WTC11 (cell line): ENCODE measurements around the gene ZNF639.

Experiments
- CBFB ChIP-seq: sonication (generic); formaldehyde crosslinking; IDR thresholded peaks from 2 replicates; pipeline ENCODE4 v1.8.1; 2022; ENCODE audit warnings: mild to moderate bottlenecking, low read depth, missing genetic modification reagents
- SP1 ChIP-seq: sonication (generic); formaldehyde crosslinking; conservative IDR thresholded peaks from 2 replicates; pipeline ENCODE4 v1.8.1; 2022; ENCODE audit warnings: missing genetic modification reagents
- ZBTB21 ChIP-seq: sonication (generic); formaldehyde crosslinking; IDR thresholded peaks from 2 replicates; pipeline ENCODE4 v1.8.1; 2023; ENCODE audit warnings: mild to moderate bottlenecking, missing genetic modification reagents, borderline replicate concordance
- ZNF138 ChIP-seq: sonication (generic); formaldehyde crosslinking; conservative IDR thresholded peaks from 2 replicates; pipeline ENCODE4 v1.8.1; 2022; ENCODE audit warnings: mild to moderate bottlenecking, moderate library complexity, missing genetic modification reagents
- TF ChIP-seq, protein P1 (sequence below): sonication (generic); formaldehyde crosslinking; IDR thresholded peaks from 2 replicates; pipeline ENCODE4 v1.8.0; 2022; ENCODE audit warnings: mild to moderate bottlenecking, missing genetic modification reagents
- TF ChIP-seq, protein P2 (sequence below): fragments of 200-600 bp; IDR thresholded peaks from 2 replicates; pipeline ENCODE4 v1.8.0; 2022; ENCODE audit warnings: antibody characterized with exemption
- TF ChIP-seq, protein P3 (sequence below): sonication (generic); formaldehyde crosslinking; IDR thresholded peaks from 2 replicates; pipeline ENCODE4 v1.8.1; 2022; ENCODE audit warnings: low read depth, mild to moderate bottlenecking, moderate library complexity, missing genetic modification reagents, borderline replicate concordance
- TF ChIP-seq, protein P4 (sequence below): sonication (generic); formaldehyde crosslinking; IDR thresholded peaks from 2 replicates; pipeline ENCODE4 v1.8.0; 2022; ENCODE audit warnings: mild to moderate bottlenecking, missing genetic modification reagents

DNA sequence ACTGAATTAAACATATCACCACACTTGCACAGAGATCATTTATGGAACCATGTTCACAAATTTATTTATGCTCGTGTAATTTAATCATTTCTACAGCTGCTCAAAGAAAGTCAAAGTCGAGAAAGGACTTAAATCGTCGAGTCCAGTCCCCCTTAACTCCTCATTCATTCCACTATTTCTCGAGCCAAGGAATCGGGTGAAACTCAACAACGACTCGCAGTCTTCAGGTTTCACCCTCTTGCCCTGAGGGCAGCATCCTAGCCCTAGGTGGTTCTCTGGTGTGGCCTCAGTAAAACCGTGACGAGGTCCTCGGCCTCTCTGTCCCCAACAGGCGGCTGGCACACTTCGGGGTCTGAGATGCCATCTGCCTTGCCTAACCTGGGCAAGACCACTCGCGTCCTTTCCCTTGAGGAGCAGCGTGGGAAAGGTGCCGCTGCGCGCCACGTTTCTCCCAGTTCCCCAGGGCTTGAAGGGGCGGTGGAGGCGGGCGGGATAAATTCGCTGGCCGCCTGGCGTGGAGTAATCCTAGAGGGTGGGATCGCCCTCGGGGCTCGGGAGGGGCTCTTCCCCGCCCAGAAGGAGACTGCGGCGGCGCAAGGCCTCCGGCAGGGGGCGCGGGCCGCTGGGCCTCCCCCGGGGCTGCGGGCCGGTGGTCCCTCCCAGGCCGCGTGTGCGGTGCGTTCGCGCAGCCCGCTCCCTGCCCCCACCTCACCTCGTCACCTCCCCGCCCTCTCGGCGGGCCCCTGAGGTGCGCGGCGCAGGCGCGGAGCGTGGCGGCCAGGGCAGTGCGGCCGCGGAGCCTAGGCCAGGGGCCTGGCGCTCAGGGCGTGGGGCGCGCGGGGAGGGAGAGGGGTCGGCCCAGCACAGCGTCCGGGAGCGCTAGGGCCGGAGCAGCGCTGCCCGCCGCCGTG, at the start of gene ZNF639:
- TF ChIP-seq, protein P1, sequence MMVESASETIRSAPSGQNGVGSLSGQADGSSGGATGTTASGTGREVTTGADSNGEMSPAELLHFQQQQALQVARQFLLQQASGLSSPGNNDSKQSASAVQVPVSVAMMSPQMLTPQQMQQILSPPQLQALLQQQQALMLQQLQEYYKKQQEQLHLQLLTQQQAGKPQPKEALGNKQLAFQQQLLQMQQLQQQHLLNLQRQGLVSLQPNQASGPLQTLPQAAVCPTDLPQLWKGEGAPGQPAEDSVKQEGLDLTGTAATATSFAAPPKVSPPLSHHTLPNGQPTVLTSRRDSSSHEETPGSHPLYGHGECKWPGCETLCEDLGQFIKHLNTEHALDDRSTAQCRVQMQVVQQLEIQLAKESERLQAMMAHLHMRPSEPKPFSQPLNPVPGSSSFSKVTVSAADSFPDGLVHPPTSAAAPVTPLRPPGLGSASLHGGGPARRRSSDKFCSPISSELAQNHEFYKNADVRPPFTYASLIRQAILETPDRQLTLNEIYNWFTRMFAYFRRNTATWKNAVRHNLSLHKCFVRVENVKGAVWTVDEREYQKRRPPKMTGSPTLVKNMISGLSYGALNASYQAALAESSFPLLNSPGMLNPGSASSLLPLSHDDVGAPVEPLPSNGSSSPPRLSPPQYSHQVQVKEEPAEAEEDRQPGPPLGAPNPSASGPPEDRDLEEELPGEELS (CRISPR knock-in tag): peak; percentile 74; the same call in 1 of the 2 replicates
- TF ChIP-seq, protein P2, sequence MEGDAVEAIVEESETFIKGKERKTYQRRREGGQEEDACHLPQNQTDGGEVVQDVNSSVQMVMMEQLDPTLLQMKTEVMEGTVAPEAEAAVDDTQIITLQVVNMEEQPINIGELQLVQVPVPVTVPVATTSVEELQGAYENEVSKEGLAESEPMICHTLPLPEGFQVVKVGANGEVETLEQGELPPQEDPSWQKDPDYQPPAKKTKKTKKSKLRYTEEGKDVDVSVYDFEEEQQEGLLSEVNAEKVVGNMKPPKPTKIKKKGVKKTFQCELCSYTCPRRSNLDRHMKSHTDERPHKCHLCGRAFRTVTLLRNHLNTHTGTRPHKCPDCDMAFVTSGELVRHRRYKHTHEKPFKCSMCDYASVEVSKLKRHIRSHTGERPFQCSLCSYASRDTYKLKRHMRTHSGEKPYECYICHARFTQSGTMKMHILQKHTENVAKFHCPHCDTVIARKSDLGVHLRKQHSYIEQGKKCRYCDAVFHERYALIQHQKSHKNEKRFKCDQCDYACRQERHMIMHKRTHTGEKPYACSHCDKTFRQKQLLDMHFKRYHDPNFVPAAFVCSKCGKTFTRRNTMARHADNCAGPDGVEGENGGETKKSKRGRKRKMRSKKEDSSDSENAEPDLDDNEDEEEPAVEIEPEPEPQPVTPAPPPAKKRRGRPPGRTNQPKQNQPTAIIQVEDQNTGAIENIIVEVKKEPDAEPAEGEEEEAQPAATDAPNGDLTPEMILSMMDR: peak; percentile 82
- TF ChIP-seq, protein P3, sequence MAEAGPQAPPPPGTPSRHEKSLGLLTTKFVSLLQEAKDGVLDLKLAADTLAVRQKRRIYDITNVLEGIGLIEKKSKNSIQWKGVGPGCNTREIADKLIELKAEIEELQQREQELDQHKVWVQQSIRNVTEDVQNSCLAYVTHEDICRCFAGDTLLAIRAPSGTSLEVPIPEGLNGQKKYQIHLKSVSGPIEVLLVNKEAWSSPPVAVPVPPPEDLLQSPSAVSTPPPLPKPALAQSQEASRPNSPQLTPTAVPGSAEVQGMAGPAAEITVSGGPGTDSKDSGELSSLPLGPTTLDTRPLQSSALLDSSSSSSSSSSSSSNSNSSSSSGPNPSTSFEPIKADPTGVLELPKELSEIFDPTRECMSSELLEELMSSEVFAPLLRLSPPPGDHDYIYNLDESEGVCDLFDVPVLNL: 0 out of 2 replicates have a peak, but pooled peaks have one; percentile 71
- TF ChIP-seq, protein P4, sequence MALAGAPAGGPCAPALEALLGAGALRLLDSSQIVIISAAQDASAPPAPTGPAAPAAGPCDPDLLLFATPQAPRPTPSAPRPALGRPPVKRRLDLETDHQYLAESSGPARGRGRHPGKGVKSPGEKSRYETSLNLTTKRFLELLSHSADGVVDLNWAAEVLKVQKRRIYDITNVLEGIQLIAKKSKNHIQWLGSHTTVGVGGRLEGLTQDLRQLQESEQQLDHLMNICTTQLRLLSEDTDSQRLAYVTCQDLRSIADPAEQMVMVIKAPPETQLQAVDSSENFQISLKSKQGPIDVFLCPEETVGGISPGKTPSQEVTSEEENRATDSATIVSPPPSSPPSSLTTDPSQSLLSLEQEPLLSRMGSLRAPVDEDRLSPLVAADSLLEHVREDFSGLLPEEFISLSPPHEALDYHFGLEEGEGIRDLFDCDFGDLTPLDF (CRISPR knock-in tag): 0 out of 2 replicates have a peak, but pooled peaks have one; percentile 42
- TF ChIP-seq SP1 (peak; percentile 93), ZBTB21 (CRISPR knock-in tag) (no peak), ZNF138 (CRISPR knock-in tag) (no peak), CBFB (no peak)
